HUES64 (cell line): ENCODE data around the gene MRPL40.
"Not testable (repeated sequence)": the region's sequence is repeated elsewhere in the genome, so short reads cannot be mapped to it uniquely, and the experiment has no call there.

Experiments
- H3K27ac ChIP-seq: 2 replicates; pipeline ENCODE4 v1.7.0; 2013; ENCODE audit warnings: low read depth, low read length, inconsistent platforms
- H3K27me3 ChIP-seq: 2 replicates; pipeline ENCODE4 v1.6.1; 2013; ENCODE audit warnings: mild to moderate bottlenecking, low read length; ENCODE audit not compliant: insufficient read depth
- H3K36me3 ChIP-seq: 2 replicates; pipeline ENCODE4 v1.6.1; 2013; ENCODE audit warnings: mild to moderate bottlenecking, low read length; ENCODE audit not compliant: insufficient read depth
- H3K4me1 ChIP-seq: 2 replicates; pipeline ENCODE4 v1.6.1; 2013; ENCODE audit warnings: mild to moderate bottlenecking, low read length, moderate library complexity; ENCODE audit not compliant: insufficient read depth
- H3K4me3 ChIP-seq: 2 replicates; pipeline ENCODE4 v1.5.1; 2013; ENCODE audit warnings: mild to moderate bottlenecking, low read length, moderate library complexity
- H3K9ac ChIP-seq: 2 replicates; pipeline ENCODE4 v1.6.1; 2013; ENCODE audit warnings: mild to moderate bottlenecking, low read depth, low read length
- H3K9me3 ChIP-seq: 2 replicates; pipeline ENCODE4 v1.6.1; 2013; ENCODE audit warnings: low read depth, low read length; ENCODE audit not compliant: insufficient read depth
- WGBS: fragments of 150-250, 120-280 bp; methylation state at CpG from one replicate; pipeline ENCODE4 v1.1.7; 2013; ENCODE audit warnings: missing lambda C conversion rate; 5-methylcytosine and 5-hydroxymethylcytosine counted together

The MRPL40 gene

DNA sequence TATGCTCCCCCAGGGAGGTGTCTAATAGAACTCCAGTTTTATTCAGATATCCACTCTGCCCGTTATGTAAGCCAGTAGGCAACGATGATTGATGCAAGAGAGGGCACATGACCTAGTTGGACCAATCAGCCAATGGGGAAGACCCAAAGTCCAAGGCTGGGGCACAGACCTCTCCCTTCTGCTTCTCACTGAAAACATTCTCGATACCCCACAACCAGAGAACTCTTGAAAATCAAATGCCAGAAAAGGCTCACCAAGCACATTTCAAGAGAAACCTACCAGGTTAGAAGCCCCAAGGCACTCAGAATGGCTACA lies 8.2 kb upstream of the MRPL40 start:
- H3K27me3 ChIP-seq: no peaks in the 10 kb centered on the region
- no peaks in the 10 kb centered on the region for H3K9me3 ChIP-seq
- H3K36me3 ChIP-seq: 0 out of 2 replicates have a peak, but pooled peaks cover 14% of the 10 kb centered on the region
- no peak overlapping the region for H3K9ac ChIP-seq
- no peak overlapping the region for H3K4me3 ChIP-seq
- H3K27ac ChIP-seq: no peak overlapping the region
- peaks cover 26% of the 10 kb centered on the region for H3K4me1 ChIP-seq
- WGBS: 97% methylated on average over 3 of the region's 3 CpGs

DNA sequence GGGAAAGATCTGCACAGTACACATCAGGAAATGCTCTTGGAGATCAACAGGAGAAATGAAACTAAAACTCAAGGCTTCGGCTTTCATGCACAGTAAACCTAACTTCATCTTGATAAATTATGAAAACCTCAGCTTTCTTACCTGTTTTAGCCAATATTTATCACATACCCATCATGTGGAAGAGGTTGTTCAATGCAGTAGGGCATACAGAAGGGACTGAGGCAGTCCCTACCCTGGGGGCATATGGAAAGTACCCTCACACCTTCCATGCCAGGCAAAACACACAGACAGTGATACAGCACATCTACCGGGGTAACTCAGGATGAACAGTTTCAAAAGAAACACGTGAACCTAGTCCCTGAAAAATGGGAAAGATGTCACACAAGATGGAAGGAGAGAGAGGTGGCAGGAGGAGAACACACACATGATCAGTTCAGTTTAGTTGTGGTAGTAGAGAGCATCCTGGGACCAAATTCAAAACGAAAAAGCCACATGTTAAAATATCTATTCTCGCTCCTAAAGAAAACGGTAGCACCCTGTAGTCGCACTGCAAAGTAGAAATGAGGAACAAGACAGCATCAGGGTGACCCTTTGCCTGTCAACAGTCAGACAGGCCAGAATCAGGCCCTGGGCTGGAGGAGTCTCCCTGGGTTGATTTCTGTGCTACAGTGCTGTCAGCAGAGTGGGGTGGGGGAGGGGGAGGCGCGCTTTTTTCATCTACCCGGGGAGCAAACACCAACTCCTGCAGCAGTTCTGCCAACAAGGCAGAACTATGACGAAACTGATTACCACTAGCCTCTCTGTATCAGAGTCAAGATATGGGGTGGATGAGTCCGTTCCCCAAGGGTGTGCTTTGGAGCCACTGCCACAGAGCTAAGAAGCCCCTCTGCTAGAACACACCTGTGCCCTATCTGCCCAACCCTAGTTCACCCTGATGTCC lies 2.1 kb upstream of the MRPL40 start:
- 38% methylated on average over 12 of the region's 12 CpGs for WGBS
- H3K4me1 ChIP-seq: no peaks in the 10 kb centered on the region; the same call in 1 of the 2 replicates
- H3K9me3 ChIP-seq: no peaks in the 10 kb centered on the region
- H3K4me3 ChIP-seq: peak overlapping the region; percentile 98
- peak overlapping the region; percentile 85 for H3K9ac ChIP-seq
- H3K36me3 ChIP-seq: peaks cover 23% of the 10 kb centered on the region
- no peaks in the 10 kb centered on the region for H3K27me3 ChIP-seq
- peak overlapping the region; percentile 75; the same call in 1 of the 2 replicates for H3K27ac ChIP-seq

DNA sequence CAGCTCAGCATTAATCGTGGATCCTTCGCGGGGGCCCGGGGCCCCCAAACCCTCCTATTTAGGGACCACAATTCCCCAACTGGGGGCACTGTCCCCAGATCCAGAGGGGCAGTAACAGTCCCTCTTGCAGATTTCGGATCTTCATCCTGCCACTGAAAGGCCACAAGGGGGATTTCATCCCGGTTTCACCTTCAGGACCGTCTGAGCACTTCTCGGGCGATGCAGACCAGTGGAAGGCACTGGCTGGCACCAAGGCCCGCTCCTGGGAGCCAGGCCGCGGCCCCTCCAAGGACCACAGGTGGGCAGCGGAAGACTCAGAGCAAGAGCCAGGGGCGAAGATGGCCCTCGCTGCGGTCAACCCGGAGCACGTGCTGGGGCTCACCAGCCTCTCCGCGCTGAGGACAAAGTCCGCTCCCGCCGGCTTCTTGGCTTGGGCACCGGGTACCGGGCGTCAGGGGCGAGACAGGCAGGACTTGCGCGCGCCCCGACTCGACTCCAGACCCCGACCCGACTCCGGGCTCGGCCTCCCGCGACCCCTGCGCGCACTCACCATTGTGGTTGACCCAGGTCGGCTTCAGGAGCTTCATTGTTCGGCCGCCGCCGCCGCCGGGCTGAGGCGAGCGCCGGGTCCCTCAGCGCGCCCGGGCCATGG lies 1.3 kb upstream of the MRPL40 start:
- Histone ChIP-seq H3K9me3 (no peaks in the 10 kb centered on the region), H3K4me1 (no peaks in the 10 kb centered on the region; the same call in 1 of the 2 replicates), H3K36me3 (peaks cover 29% of the 10 kb centered on the region), H3K27me3 (no peaks in the 10 kb centered on the region), H3K4me3 (peak overlapping the region; percentile 98), H3K27ac (peak overlapping the region; percentile 75), H3K9ac (peak overlapping the region; percentile 85)
- under 1% methylated on average over 53 of the region's 53 CpGs for WGBS

DNA sequence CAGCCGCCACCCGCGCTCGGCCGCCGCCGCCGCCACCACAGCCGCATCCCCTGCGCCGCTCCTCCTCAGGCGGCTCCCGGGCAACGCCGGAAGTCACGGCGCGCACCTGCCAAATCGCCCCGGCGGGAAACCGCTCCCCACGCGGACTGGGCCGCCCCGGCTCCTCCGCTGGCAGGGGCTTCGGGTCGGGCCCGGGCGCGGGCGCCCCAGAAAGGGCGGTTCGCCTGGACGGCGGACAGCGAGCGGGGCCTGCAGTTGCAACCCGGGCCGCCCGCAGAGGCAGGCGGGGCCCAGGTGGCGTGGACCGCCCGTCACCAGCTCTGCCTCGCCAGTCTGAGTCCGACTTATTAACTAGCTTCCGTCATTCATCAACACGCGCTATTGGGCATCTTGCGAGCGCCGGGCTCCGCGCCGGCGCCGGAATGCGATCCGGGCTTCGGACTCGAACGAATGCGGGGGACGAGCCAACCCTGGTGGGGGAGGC lies 654 bp upstream of the MRPL40 start, which contains the start of gene HIRA:
HIRA (minus strand) TSS at position 85 of the 484 bp plus-strand sequence. CDS start 257 bp downstream, outside the sequence.
- H3K36me3 ChIP-seq: peaks cover 31% of the 10 kb centered on the region
- peak within 1 kb of the TSS; percentile 98 for H3K4me3 ChIP-seq
- H3K27me3 ChIP-seq: no peaks in the 10 kb centered on the region
- H3K4me1 ChIP-seq: no peaks in the 10 kb centered on the region; the same call in 1 of the 2 replicates
- peak within 1 kb of the TSS; percentile 90 for H3K27ac ChIP-seq
- H3K9ac ChIP-seq: peak within 1 kb of the TSS; percentile 95
- H3K9me3 ChIP-seq: no peaks in the 10 kb centered on the region
- under 1% methylated on average over 66 of the region's 66 CpGs for WGBS

DNA sequence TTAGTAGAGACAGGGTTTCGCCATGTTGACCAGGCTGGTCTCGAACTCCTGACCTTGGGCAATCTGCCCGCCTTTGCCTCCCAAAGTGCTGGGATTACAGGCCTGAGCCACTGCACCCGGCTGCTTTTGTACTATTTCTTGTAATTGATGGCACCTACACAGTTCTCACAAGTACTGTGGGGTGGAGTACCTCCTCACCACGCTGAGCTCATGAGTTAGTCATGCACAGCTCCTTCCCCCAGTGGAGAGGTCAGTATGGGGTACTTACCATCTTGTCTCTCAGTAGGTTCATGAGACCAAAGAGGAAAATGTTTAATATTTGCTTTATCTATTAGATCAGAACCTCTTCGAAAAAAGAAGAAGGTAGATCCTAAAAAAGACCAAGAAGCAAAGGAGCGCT lies 2.1 kb downstream of the MRPL40 start:
- H3K9ac ChIP-seq: no peak overlapping the region
- H3K4me1 ChIP-seq: no peaks in the 10 kb centered on the region; the same call in 1 of the 2 replicates
- no peaks in the 10 kb centered on the region for H3K27me3 ChIP-seq
- H3K36me3 ChIP-seq: peaks cover 27% of the 10 kb centered on the region
- H3K9me3 ChIP-seq: no peaks in the 10 kb centered on the region
- H3K4me3 ChIP-seq: no peak overlapping the region
- 98% methylated on average over 7 of the region's 7 CpGs for WGBS
- no peak overlapping the region for H3K27ac ChIP-seq

DNA sequence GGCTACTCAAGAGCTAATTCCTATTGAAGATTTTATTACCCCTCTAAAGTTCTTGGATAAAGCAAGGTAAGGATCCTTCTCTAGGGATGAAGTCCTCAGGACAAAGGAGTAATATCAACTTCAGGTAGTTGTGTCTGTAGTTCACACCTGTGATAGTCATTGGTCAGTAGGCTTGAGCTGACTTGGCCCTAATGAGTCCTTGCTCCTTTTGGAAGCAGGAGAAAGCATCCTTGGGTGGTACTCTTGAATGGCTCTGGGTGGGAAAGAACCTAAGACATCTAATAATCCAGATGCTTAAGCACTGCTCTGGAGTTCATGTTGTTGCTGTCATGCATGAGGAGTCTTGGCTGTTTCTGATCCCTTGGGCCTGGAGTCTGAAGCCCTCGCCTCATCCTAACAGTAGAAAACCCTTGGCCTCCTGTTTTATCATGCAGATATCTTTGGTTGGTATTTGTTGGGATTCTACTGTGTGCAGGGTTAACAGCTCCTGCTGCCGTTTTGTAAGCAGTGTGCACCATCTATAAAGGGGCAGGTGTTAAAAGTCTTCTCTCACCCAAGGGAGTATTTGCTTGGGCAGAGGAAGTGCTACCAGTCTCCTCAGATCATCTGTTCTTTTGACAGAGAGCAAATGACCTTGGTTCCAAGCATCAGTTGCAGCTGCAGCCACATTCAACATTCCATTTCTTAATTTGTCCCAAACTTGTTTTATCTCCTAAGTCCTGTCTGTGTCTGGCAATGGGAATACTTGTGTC lies 2.7 kb downstream of the MRPL40 start:
- H3K36me3 ChIP-seq: peaks cover 27% of the 10 kb centered on the region
- no peaks in the 10 kb centered on the region for H3K9me3 ChIP-seq
- H3K4me3 ChIP-seq: no peak overlapping the region
- H3K4me1 ChIP-seq: no peaks in the 10 kb centered on the region; the same call in 1 of the 2 replicates
- no peak overlapping the region for H3K9ac ChIP-seq
- no peak overlapping the region for H3K27ac ChIP-seq
- WGBS: 88% methylated on average over 2 of the region's 2 CpGs
- no peaks in the 10 kb centered on the region for H3K27me3 ChIP-seq

DNA sequence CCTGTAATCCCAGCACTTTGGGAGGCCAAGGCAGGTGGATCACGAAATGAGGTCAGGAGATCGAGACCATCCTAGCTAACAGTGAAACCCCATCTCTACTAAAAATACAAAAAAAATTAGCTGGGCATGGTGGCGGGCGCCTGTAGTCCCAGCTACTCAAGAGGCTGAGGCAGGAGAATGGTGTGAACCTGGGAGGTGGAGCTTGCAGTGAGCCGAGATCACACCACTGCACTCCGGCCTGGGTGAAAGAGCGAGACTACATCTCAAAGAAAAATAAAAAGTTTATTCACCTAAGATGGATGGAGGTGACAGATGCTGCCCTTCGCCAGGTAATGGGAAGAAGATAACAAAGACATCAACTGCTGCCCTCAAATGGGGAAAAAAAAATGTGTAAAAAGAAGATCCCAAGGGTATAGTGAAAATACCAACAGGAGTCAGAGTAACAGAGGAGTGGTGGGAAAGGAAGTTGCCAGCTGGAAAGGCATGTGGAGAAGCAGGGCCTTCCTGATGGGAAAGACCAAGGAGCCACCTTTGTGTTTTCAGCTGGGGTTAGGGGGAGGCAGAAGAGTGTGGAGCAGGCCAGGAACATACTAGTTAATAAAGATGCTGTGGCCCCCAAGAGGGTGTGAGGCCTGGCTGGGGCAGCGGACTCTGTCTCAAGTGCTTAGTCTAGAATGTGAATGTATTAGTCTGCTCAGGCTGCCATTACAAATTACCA lies 4.3 kb downstream of the MRPL40 start:
- H3K27me3 ChIP-seq, H3K4me1 ChIP-seq, H3K9me3 ChIP-seq, H3K27ac ChIP-seq, H3K9ac ChIP-seq, H3K4me3 ChIP-seq: not testable (repeated sequence)
- peaks cover 28% of the 10 kb centered on the region for H3K36me3 ChIP-seq
- WGBS: 94% methylated on average over 6 of the region's 9 CpGs

DNA sequence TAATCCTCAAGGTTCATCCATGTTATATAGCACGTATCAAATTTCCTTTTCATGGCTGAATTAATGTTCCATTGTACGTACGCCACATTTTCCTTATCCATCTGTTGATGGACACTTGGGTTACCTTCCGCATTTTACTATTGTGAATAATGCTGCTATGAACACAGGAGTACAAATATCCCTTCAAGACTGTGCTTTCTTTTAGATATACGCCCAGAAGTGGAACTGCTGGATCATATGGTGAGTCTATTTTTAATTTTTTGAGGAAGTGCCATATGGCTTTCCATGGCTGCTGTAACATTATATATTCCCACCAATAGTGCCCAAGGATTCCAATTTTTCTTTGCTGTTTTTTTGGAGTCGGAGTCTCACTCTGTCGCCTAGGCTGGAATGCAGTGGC lies 6.0 kb downstream of the MRPL40 start:
- Histone ChIP-seq H3K36me3 (peaks cover 39% of the 10 kb centered on the region), H3K9ac (no peak overlapping the region)
- WGBS: 97% methylated on average over 6 of the region's 7 CpGs

DNA sequence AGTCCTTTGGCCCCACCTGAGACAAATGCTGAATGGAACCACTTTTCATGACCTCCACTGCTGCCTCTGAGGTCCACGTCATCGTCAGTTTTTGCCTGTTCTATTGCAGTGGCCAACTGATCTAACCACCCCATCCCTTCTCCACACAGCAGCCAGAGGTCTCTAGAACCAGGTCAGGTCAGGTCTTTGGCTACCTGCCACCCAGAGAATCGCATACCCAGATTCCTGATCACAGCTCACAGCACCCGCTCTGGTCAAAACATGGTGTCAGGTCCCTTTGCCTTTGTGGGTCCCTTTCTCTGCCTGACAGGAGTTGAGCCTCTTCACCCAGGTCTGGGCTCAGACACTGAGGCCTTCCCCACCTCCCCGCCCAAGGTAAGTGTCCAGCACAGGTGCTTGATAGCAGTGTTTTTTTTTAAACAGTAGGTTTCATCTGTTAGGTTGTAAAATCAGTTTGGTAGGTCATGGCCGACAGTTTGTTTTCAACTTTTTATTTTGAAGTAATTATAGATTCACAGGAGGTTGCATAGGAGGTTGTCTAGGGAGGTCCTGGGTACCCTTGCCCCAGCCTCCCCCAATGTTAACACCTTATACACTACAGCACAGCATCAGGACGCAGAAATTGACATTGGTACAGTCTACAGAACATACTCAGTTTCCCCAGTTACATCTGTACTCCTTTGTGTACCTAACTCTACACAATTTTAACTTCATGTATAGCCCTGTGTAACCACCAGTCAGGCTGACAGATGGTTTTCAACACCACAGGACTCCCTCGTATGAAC lies 8.3 kb downstream of the MRPL40 start:
- no peak overlapping the region for H3K9ac ChIP-seq

More for the DNA sequence above, 6.0 kb downstream of the MRPL40 start:
- Histone ChIP-seq H3K27ac (no peak overlapping the region), H3K27me3 (no peaks in the 10 kb centered on the region), H3K9me3 (no peaks in the 10 kb centered on the region), H3K4me1 (no peaks in the 10 kb centered on the region; the same call in 1 of the 2 replicates), H3K4me3 (no peak overlapping the region)

DNA sequence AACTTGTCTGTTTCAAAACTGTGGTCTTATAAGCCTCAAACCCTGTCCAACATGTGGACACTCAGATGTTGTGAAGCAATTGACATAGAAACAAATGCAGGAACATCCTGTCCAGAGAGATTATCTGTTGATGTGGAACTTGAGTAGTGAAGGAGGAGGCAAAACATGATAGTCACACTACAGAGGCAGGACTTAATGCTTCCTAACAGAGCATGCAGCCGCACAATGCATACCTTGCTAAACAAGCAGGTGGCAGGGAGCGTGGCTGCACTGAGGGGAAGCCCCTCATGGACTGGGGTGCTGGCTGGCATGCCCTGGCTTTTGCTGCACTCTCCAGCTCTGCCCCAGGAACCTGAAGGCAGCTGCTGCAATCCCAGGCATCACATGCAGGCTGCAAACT lies 9.8 kb downstream of the MRPL40 start:
- peaks cover 37% of the 10 kb centered on the region for H3K36me3 ChIP-seq
- H3K9ac ChIP-seq: no peak overlapping the region
- WGBS: 93% methylated on average over 2 of the region's 2 CpGs
- peaks cover 6% of the 10 kb centered on the region for H3K27me3 ChIP-seq
- H3K4me1 ChIP-seq: no peaks in the 10 kb centered on the region
- H3K27ac ChIP-seq: no peak overlapping the region
- H3K4me3 ChIP-seq: no peak overlapping the region
- H3K9me3 ChIP-seq: no peaks in the 10 kb centered on the region

More for the DNA sequence above, 8.3 kb downstream of the MRPL40 start:
- WGBS: 95% methylated on average over 8 of the region's 8 CpGs
- Histone ChIP-seq H3K9me3 (no peaks in the 10 kb centered on the region), H3K27me3 (no peaks in the 10 kb centered on the region), H3K4me1 (no peaks in the 10 kb centered on the region), H3K27ac (no peak overlapping the region), H3K4me3 (no peak overlapping the region), H3K36me3 (peaks cover 47% of the 10 kb centered on the region)
